Natural killer cell (primary cell): Measurements from ENCODE around the gene TMEM255A. TPM values are rescaled to one million over a fixed set of nuclear protein-coding genes. Genes with fewer than 3 reads are reported as not detected.

ENCODE experiments used
- ATAC-seq, 3 donors: fragments of 150-1000 bp in 2 of 3; fragments of 200-7000 bp in 1 of 3; cut with Tn5 transposase; 1 replicate in 1 of 3; 2 replicates in 2 of 3; pipeline ENCODE4 v1.10.0; 2021; ENCODE audit warnings: mild to moderate bottlenecking in 2 of 3, moderate library complexity in 2 of 3
- DNase-seq, 2 donors: peaks; one replicate each; pipeline versions ENCODE4 v3.0.0 to v3.0.0-alpha.2; 2013 to 2021; ENCODE audit warnings: mixed read lengths in 1 of 2
- H3K27ac ChIP-seq: one replicate; pipeline ENCODE4 v1.5.1; 2013; ENCODE audit warnings: mild to moderate bottlenecking, low read length
- H3K27me3 ChIP-seq: one replicate; pipeline ENCODE4 v1.6.1; 2013; ENCODE audit warnings: low read length; ENCODE audit not compliant: control insufficient read depth, insufficient read depth
- H3K36me3 ChIP-seq: one replicate; pipeline ENCODE4 v1.6.1; 2013; ENCODE audit warnings: low read length; ENCODE audit not compliant: control insufficient read depth, insufficient read depth
- H3K4me1 ChIP-seq: one replicate; pipeline ENCODE4 v1.6.1; 2013; ENCODE audit warnings: low read length; ENCODE audit not compliant: control insufficient read depth, insufficient read depth
- H3K4me3 ChIP-seq: one replicate; pipeline ENCODE4 v1.5.1; 2013; ENCODE audit warnings: low read length
- H3K9me3 ChIP-seq: one replicate; pipeline ENCODE4 v1.6.1; 2013; ENCODE audit warnings: low read length; ENCODE audit not compliant: control insufficient read depth, insufficient read depth
- H3K27ac Mint-ChIP-seq, 2 donors: one replicate each; pipeline ENCODE4 v1.8.0; 2022; ENCODE audit warnings: mild to moderate bottlenecking in 2 of 2, mixed read lengths in 2 of 2, moderate library complexity in 1 of 2
- H3K27me3 Mint-ChIP-seq, 2 donors: one replicate each; pipeline ENCODE4 v1.8.0; 2022; ENCODE audit warnings: low read depth in 2 of 2, mixed read lengths in 2 of 2
- H3K36me3 Mint-ChIP-seq: one replicate; pipeline ENCODE4 v1.8.0; 2022; ENCODE audit warnings: mixed read lengths
- H3K4me1 Mint-ChIP-seq, 2 donors: one replicate each; pipeline ENCODE4 v1.8.0; 2022; ENCODE audit warnings: mixed read lengths in 2 of 2
- H3K4me3 Mint-ChIP-seq: one replicate; pipeline ENCODE4 v1.8.0; 2022; ENCODE audit warnings: mild to moderate bottlenecking, moderate library complexity, mixed read lengths
- H3K9me3 Mint-ChIP-seq, 2 donors: one replicate each; pipeline ENCODE4 v1.8.0; 2022; ENCODE audit warnings: mixed read lengths in 2 of 2
- WGBS: methylation state at CpG from one replicate; pipeline ENCODE4 v1.1.7; 2013; ENCODE audit warnings: missing lambda C conversion rate; ENCODE audit not compliant: insufficient coverage; 5-methylcytosine and 5-hydroxymethylcytosine counted together
- intact Hi-C: fragments of 100-400 bp; cut with micrococcal nuclease; formaldehyde crosslinking; loops from one replicate; pipeline ENCODE4 v1.14.2; 2022
- total RNA-seq, 4 donors: library from RNA; stranded (reverse); fragments of 120-200 nt in 1 of 4; gene quantifications; one replicate each; pipeline versions ENCODE4 v1.2.3 to v1.2.4, GENCODE V29; 2013 to 2022
- TF ChIP-seq, protein P1 (sequence below): fragments of 200-600 bp; IDR thresholded peaks from one replicate; pipeline ENCODE4 v1.8.0; 2022; ENCODE audit warnings: antibody characterized with exemption

TMEM255A gene
- total RNA-seq, 3 donors from 2014 or later (not counting 1 experiment from before 2014, with no cell fraction given) = 0.66 to 1.5 (median 1.4) TPM

DNA sequence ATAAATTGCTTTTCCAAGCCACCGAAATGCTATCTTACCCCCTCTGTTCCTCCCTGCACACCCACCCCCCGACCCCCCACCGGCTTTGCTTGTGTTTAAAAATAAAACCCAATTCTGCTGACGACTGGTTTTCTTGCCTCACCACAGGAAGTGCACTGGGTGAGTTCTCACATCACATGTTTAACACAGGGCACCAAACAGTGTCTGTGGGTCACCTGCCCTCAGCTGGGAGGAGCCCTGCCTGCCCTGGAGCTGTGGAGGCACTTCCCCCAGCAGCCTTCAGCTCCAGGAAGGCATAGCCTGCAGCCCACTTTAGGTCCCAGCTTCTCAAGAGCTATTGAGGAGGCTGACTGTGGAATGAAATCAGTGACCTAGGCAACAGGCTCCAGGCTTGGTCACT, 8.8 kb downstream of the TMEM255A start:
- H3K27me3 ChIP-seq = no peaks in the 10 kb centered on the region
- H3K9me3 ChIP-seq = no peaks in the 10 kb centered on the region
- ATAC-seq = peak; percentile 97 to 99 (median 99)
- TF ChIP-seq, protein P1, sequence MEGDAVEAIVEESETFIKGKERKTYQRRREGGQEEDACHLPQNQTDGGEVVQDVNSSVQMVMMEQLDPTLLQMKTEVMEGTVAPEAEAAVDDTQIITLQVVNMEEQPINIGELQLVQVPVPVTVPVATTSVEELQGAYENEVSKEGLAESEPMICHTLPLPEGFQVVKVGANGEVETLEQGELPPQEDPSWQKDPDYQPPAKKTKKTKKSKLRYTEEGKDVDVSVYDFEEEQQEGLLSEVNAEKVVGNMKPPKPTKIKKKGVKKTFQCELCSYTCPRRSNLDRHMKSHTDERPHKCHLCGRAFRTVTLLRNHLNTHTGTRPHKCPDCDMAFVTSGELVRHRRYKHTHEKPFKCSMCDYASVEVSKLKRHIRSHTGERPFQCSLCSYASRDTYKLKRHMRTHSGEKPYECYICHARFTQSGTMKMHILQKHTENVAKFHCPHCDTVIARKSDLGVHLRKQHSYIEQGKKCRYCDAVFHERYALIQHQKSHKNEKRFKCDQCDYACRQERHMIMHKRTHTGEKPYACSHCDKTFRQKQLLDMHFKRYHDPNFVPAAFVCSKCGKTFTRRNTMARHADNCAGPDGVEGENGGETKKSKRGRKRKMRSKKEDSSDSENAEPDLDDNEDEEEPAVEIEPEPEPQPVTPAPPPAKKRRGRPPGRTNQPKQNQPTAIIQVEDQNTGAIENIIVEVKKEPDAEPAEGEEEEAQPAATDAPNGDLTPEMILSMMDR = no peak
- no peaks in the 10 kb centered on the region for H3K36me3 ChIP-seq
- intact Hi-C loops = loop anchor here (5.0 kb wide), 1 partner anchor 165 kb away; the partner anchor contains the start of gene LAMP2
- peak; percentile 51 to 75 for DNase-seq
- Mint-ChIP-seq H3K27ac (peak overlapping the region; percentile 82 to 93), H3K9me3 (no peaks in the 10 kb centered on the region), H3K4me1 (peaks cover 39 to 52% of the 10 kb centered on the region in 2 donors), H3K4me3 (peak overlapping the region; percentile 81), H3K36me3 (no peaks in the 10 kb centered on the region), H3K27me3 (peaks cover 0 to under 1% of the 10 kb centered on the region in 2 donors)
- peak overlapping the region; percentile 46 for H3K27ac ChIP-seq
- peaks cover 41% of the 10 kb centered on the region for H3K4me1 ChIP-seq
- WGBS = 0% methylated on average over 3 of the region's 4 CpGs
- no peak overlapping the region for H3K4me3 ChIP-seq

DNA sequence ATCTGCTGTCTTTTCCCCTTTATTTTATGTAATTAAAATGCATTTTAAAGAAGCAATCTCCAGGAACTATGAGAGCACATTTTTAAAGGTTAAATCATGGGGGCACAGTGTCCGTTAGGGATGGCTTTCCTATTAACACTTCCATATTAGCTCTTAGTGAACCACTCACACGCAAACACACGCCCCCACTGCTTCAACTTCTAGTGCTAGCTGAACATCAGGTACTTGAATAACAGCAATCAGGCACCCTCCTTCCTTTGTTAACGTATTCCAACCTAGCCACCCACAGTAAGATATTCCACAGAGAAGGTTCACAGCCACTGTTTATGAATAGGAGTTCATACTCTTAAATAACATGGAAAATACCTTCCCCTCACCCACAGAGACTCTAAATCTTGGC, 9.3 kb downstream of the TMEM255A start:
- no peaks in the 10 kb centered on the region for H3K27me3 Mint-ChIP-seq
- H3K36me3 Mint-ChIP-seq = no peaks in the 10 kb centered on the region
- DNase-seq = no peak
- peak overlapping the region; percentile 81 for H3K4me3 Mint-ChIP-seq
- Histone ChIP-seq H3K4me3 (no peak overlapping the region), H3K36me3 (no peaks in the 10 kb centered on the region), H3K9me3 (no peaks in the 10 kb centered on the region), H3K27ac (peak overlapping the region; percentile 46), H3K27me3 (no peaks in the 10 kb centered on the region), H3K4me1 (peaks cover 41% of the 10 kb centered on the region)
- WGBS = 29% methylated on average over 3 of the region's 4 CpGs
- peak; percentile 9 to 17 (median 14) for ATAC-seq
- H3K27ac Mint-ChIP-seq = peak overlapping the region; percentile 82 to 93
- TF ChIP-seq, protein P1 = no peak
- H3K4me1 Mint-ChIP-seq = peaks cover 35 to 50% of the 10 kb centered on the region in 2 donors
- H3K9me3 Mint-ChIP-seq = no peaks in the 10 kb centered on the region
- intact Hi-C loops = loop anchor here (5.0 kb wide), 1 partner anchor 165 kb away; the partner anchor contains the start of gene LAMP2

DNA sequence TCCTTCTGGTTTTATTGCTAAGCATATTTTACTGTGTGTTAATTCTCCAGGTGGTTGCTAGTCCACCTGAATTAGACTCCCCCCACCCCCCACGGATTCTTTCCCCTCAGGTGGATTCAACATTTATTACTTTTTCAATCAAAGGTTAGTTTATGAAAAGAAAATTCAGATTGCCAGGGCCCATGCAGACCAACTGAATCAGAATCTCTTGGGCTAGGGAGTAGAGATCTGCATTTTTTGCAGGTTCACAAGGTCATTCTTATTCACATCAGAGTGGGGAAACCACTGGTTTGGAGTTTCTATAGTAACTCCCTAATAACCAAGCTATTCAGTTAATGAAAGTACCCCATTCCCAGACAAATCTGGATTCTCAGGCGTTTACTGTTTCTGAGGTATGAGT, 9.8 kb downstream of the TMEM255A start:
- TF ChIP-seq, protein P1 = no peak
- peaks cover 30 to 45% of the 10 kb centered on the region in 2 donors for H3K4me1 Mint-ChIP-seq
- no peaks in the 10 kb centered on the region for H3K27me3 ChIP-seq
- no peaks in the 10 kb centered on the region for H3K27me3 Mint-ChIP-seq
- H3K36me3 Mint-ChIP-seq = no peaks in the 10 kb centered on the region
- no peaks in the 10 kb centered on the region for H3K36me3 ChIP-seq
- no CpG with 5 or more reads among the region's 2 CpGs for WGBS
- H3K9me3 ChIP-seq = no peaks in the 10 kb centered on the region
- no peak overlapping the region for H3K4me3 Mint-ChIP-seq
- no peak overlapping the region for H3K27ac ChIP-seq
- no peaks in the 10 kb centered on the region for H3K9me3 Mint-ChIP-seq
- peak overlapping the region; percentile 82 to 93 for H3K27ac Mint-ChIP-seq
- H3K4me1 ChIP-seq = peaks cover 37% of the 10 kb centered on the region
- no peak overlapping the region for H3K4me3 ChIP-seq
- intact Hi-C loops = loop anchor here (5.0 kb wide), 1 partner anchor 166 kb away; the partner anchor contains the start of gene LAMP2
- no peak for ATAC-seq
- DNase-seq = no peak

DNA sequence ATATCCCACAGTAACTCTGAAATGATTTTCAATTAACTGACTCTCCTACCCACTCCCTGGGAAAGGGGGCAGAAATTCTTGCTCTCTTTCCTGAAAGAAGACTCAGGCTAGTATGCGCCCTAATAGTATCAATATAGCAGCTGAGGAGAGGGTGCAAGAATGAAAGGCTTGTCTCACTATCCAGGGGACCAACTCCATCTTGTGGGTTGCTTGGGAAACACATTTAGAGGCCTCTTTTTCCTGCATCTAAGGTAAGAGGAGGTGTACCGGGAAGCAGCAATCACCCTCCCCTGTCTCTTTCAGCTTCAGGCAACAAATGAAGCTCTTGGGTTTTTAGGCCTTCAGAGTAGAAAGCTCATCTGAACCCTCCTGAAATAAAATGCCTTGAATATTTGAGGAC, 11.3 kb downstream of the TMEM255A start:
- no peaks in the 10 kb centered on the region for H3K36me3 Mint-ChIP-seq
- no peaks in the 10 kb centered on the region for H3K36me3 ChIP-seq
- H3K27ac ChIP-seq = no peak overlapping the region
- H3K9me3 ChIP-seq = no peaks in the 10 kb centered on the region
- H3K4me3 Mint-ChIP-seq = no peak overlapping the region
- no peaks in the 10 kb centered on the region for H3K27me3 ChIP-seq
- DNase-seq = no peak
- peaks cover 32% of the 10 kb centered on the region for H3K4me1 ChIP-seq
- peak overlapping the region in 1 of 2 donors; percentile 36 for H3K27ac Mint-ChIP-seq
- no peak for ATAC-seq
- no peak overlapping the region for H3K4me3 ChIP-seq
- intact Hi-C loops = loop anchor here (5.0 kb wide), 1 partner anchor 167 kb away; the partner anchor contains the start of gene LAMP2
- H3K4me1 Mint-ChIP-seq = peaks cover 27 to 35% of the 10 kb centered on the region in 2 donors
- no CpG with 5 or more reads among the region's 2 CpGs for WGBS
- H3K27me3 Mint-ChIP-seq = no peaks in the 10 kb centered on the region
- no peaks in the 10 kb centered on the region for H3K9me3 Mint-ChIP-seq
- TF ChIP-seq, protein P1 = no peak
